ENCODE results near the gene GPBP1L1.

The GPBP1L1 gene

DNA sequence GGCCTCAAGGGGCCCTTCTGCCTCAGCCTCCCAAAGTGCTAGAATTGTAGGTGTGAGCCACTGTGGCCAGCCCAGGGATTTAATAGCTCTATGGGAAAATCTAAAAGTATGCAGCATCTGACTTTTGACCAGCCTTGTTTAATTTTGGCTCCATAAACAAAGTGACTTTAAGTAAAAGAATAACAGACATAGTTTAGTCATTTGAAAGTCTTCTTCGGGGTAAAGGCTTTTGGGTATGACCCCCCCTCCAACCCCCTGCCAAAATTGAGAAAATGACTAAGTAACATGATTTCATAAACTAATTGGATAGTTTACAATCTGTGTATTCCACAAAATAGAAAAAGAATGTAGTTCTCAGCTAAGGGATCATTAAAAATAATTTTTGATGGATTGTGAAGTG is 17.0 kb downstream of the GPBP1L1 start:
- in situ Hi-C loops (cut with MboI; ENCODE audit: low sequenced_read_pairs, unreplicated experiment), result no loop called here
- no peak for DNase-seq (ENCODE audit: low spot score)
- TF ChIP-seq, protein P1, sequence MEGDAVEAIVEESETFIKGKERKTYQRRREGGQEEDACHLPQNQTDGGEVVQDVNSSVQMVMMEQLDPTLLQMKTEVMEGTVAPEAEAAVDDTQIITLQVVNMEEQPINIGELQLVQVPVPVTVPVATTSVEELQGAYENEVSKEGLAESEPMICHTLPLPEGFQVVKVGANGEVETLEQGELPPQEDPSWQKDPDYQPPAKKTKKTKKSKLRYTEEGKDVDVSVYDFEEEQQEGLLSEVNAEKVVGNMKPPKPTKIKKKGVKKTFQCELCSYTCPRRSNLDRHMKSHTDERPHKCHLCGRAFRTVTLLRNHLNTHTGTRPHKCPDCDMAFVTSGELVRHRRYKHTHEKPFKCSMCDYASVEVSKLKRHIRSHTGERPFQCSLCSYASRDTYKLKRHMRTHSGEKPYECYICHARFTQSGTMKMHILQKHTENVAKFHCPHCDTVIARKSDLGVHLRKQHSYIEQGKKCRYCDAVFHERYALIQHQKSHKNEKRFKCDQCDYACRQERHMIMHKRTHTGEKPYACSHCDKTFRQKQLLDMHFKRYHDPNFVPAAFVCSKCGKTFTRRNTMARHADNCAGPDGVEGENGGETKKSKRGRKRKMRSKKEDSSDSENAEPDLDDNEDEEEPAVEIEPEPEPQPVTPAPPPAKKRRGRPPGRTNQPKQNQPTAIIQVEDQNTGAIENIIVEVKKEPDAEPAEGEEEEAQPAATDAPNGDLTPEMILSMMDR (IDR thresholded peaks at IDR 0.05; ENCODE audit: borderline replicate concordance, control extremely low read depth, extremely low read depth, insufficient read depth, missing control alignments), result no peak

DNA sequence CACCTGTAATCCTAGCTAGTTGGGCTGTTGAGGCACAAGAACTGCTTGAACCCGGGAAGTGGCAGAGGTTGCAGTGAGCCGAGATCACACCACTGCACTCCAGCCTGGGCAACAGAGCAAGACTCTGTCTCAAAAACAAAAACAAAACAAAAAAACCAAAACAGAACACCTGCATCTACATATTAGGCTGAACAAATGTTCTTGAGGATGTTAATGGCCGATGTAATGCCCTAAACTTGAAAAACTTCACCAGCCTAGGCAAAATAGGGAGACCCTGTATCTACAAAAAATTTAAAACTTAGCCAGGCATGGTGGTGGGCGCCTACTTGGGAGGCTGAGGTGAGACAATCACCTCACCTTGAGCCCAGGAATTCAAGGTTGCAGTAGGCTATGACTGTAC is 17.8 kb downstream of the GPBP1L1 start:
- no peak for DNase-seq (ENCODE audit: low spot score)
- TF ChIP-seq, protein P1 (IDR thresholded peaks at IDR 0.05; ENCODE audit: borderline replicate concordance, control extremely low read depth, extremely low read depth, insufficient read depth, missing control alignments), result no peak
- in situ Hi-C loops (cut with MboI; ENCODE audit: low sequenced_read_pairs, unreplicated experiment), result no loop called here

DNA sequence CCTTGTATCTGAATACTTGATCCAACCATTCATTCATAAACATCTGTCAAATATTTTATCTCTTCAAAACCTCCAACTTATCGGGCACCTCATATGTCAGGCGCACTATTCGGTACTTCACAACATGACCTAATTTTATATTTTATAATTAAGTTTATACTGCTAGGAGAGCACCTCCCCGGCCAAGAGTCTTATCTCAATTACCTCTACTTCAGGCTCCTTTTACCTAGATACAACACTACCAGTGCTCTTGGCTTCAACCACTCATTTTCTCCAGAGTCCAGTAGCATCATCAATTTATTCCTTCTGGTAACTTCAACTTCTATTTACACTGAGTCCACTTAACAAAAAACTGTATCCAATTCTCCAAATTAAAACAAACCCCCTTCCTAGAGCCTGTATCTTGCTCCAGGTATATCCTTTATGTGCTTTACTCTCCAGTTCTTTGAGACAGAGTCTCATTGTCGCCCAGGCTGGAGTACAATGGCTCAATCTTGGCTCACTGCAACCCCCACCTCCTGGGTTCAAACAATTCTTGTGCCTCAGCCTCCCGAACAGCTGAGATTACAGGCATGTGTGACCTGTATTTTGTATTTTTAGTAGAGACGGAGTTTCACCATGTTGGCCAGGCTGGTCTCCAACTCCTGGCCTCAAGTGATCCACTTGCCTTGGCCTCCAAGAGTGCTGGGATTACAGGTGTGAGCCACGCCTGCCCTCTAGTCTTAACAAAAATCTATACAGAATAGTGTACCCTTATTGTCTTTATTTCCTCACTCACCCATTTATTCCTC is 18.8 kb downstream of the GPBP1L1 start:
- in situ Hi-C loops (cut with MboI; ENCODE audit: low sequenced_read_pairs, unreplicated experiment), result no loop called here

DNA sequence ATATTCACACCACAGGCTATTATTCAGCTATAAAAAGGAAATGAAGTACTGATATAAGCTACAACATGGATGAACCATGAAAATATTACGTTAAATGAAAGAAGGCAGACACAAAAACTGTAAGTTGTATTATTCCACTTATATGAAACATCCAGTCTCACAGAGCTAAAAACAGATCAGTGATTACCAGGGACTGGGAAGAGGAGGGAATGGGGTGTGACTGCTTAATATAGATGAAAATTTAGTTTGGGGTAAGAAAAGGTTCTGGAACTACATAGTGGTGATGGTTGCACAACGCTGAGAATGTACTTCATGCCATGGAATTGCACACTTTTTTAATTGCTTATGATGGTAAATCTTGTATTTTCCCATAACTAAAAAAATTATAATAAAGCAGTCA is 19.5 kb downstream of the GPBP1L1 start:
- in situ Hi-C loops (cut with MboI; ENCODE audit: low sequenced_read_pairs, unreplicated experiment), result no loop called here
- TF ChIP-seq, protein P1 (IDR thresholded peaks at IDR 0.05; ENCODE audit: borderline replicate concordance, control extremely low read depth, extremely low read depth, insufficient read depth, missing control alignments), result no peak
- no peak for DNase-seq (ENCODE audit: low spot score)

More for the DNA sequence above, 18.8 kb downstream of the GPBP1L1 start:
- TF ChIP-seq, protein P1 (IDR thresholded peaks at IDR 0.05; ENCODE audit: borderline replicate concordance, control extremely low read depth, extremely low read depth, insufficient read depth, missing control alignments), result no peak
- no peak for DNase-seq (ENCODE audit: low spot score)

DNA sequence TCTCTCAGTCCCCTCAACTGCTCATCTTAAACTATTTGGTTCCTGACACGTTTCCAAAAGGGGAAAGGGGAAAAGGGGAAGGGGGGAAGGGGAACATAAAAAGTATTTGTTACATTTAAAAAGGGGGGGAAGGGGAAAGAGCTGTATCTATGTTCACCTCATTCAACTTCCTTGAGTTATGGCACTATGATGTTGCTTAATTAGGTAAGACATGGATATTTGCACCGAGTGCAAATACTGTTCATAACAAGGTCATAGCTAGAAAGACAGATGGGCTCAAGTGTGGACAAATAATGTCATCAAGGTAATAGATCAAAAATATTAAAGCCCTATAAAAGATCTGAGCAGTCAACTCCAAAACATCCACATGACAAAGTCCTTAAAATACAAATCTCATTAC is 26.0 kb downstream of the GPBP1L1 start:
- DNase-seq (ENCODE audit: low spot score), result no peak
- in situ Hi-C loops (cut with MboI; ENCODE audit: low sequenced_read_pairs, unreplicated experiment), result no loop called here
- TF ChIP-seq, protein P1 (IDR thresholded peaks at IDR 0.05; ENCODE audit: borderline replicate concordance, control extremely low read depth, extremely low read depth, insufficient read depth, missing control alignments), result no peak

DNA sequence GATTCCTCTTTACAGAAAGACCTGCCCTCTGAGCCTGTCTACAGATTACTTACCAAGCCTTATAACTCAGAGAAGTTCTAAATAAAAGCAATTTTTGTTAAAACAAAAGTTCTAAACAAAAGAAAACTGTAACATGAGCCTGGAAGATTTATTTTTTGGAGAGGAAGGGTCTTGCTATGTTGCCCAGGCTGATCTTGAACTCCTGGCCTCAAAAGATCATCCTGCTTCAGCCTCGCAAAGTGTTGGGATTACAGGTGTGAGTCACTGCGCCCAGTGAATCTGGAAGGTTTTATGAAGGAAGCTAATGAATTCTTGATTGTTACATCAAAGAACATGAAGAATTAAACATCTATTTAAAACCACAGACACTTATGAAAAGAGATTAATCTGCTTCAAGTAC is 27.1 kb downstream of the GPBP1L1 start:
- in situ Hi-C loops (cut with MboI; ENCODE audit: low sequenced_read_pairs, unreplicated experiment), result no loop called here
- TF ChIP-seq, protein P1 (IDR thresholded peaks at IDR 0.05; ENCODE audit: borderline replicate concordance, control extremely low read depth, extremely low read depth, insufficient read depth, missing control alignments), result no peak
- DNase-seq (ENCODE audit: low spot score), result no peak

Measured in GM13976 (cell line).